Suppressor macrophage treated with lipopolysaccharide for 4 hours (primary cell): Measurements from ENCODE around the gene USP24.
"Not testable (repeated sequence)": the region's sequence is repeated elsewhere in the genome, so short reads cannot be mapped to it uniquely, and the experiment has no call there.

Experiments
- DNase-seq: peaks from one replicate; pipeline ENCODE4 v3.0.0-alpha.2; 2020

USP24 gene

GRCh38 chr1:55231745-55232144 is 16.6 kb upstream of the USP24 start:
- DNase-seq, result no peak

GRCh38 chr1:55230659-55231058 is 15.5 kb upstream of the USP24 start:
- no peak for DNase-seq

- not testable (repeated sequence) for DNase-seq
Measured at GRCh38 chr1:55229726-55230125, 14.6 kb upstream of the USP24 start.

- DNase-seq, result no peak
Measured at GRCh38 chr1:55225228-55225627, 10.1 kb upstream of the USP24 start.

GRCh38 chr1:55224729-55225128 is 9.6 kb upstream of the USP24 start:
- DNase-seq, result no peak

- no peak for DNase-seq
Measured at GRCh38 chr1:55222152-55222551, 7.0 kb upstream of the USP24 start.

- peak; percentile 80 for DNase-seq
Measured at GRCh38 chr1:55217226-55217986, 2.2 kb upstream of the USP24 start.

- DNase-seq, result no peak
Measured at GRCh38 chr1:55216096-55216495, 932 bp upstream of the USP24 start.

- no peak for DNase-seq
Measured at GRCh38 chr1:55214934-55215193, 300 bp downstream of the USP24 start.

GRCh38 chr1:55214212-55214933 is 791 bp downstream of the USP24 start:
- peak; percentile 19 for DNase-seq

GRCh38 chr1:55213885-55214211 is 1.3 kb downstream of the USP24 start:
- no peak for DNase-seq

GRCh38 chr1:55213151-55213884 is 1.8 kb downstream of the USP24 start:
- peak; percentile 38 for DNase-seq

- DNase-seq, result no peak
Measured at GRCh38 chr1:55212349-55213150, 2.6 kb downstream of the USP24 start.

GRCh38 chr1:55211863-55212262 is 3.3 kb downstream of the USP24 start:
- peak; percentile 26 for DNase-seq

GRCh38 chr1:55210990-55211801 is 4.0 kb downstream of the USP24 start:
- no peak for DNase-seq

GRCh38 chr1:55209247-55209646 is 5.9 kb downstream of the USP24 start:
- DNase-seq, result peak; percentile 15

- DNase-seq, result no peak
Measured at GRCh38 chr1:55206210-55206609, 9.0 kb downstream of the USP24 start.

GRCh38 chr1:55204997-55205396 is 10.2 kb downstream of the USP24 start:
- peak; percentile 50 for DNase-seq

- DNase-seq, result no peak
Measured at GRCh38 chr1:55203064-55203463, 12.1 kb downstream of the USP24 start.

GRCh38 chr1:55200667-55201066 is 14.5 kb downstream of the USP24 start:
- no peak for DNase-seq

- not testable (repeated sequence) for DNase-seq
Measured at GRCh38 chr1:55199735-55200134, 15.4 kb downstream of the USP24 start.

- DNase-seq, result no peak
Measured at GRCh38 chr1:55198044-55198443, 17.1 kb downstream of the USP24 start.
